ENCODE measurements around the gene PCYT1A.
"Not testable (repeated sequence)": the region's sequence is repeated elsewhere in the genome, so short reads cannot be mapped to it uniquely, and the experiment has no call there.

The PCYT1A gene

DNA sequence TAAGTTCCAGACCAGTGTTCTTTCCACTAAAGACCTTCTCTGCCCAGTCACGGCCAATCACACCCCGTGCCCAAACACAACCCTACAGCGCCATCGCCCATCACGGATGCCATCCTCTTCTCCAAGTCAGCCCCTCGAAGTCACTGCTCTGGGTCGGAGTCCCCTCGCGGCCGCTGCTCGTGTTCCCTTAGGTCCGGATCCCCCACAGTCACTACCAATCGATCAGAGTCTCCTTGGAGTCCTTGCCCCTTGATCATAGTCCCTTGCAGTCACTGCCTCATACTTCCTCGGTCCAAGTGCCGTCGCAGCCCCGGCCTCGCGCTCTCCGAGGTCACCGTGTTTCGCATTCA is 461 bp downstream of the PCYT1A start:
- no peak for DNase-seq (ENCODE audit: low read depth)

DNA sequence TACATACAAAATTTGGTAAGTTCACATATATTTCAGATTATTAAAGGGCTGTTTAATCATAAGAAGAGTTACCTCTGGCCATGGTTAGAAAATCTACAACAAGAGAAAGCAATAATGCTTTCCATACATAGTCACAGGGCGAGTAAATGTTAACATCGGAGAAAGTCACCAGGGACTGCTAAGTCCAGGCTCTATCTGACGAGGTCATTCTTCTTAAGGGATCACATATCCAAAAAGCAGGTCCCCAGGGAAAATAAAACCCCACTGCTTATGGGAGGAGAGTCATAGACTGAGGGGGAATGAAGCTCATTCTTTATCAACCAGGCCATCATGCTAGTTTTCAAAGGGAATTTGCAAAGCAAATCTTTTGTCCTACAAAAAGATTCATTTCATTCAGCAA is 3.1 kb downstream of the PCYT1A start:
- DNase-seq (ENCODE audit: low read depth), result no peak

- DNase-seq (ENCODE audit: low read depth), result no peak
Observed at GRCh38 chr3:196281962-196282361, 5.6 kb downstream of the PCYT1A start.

DNA sequence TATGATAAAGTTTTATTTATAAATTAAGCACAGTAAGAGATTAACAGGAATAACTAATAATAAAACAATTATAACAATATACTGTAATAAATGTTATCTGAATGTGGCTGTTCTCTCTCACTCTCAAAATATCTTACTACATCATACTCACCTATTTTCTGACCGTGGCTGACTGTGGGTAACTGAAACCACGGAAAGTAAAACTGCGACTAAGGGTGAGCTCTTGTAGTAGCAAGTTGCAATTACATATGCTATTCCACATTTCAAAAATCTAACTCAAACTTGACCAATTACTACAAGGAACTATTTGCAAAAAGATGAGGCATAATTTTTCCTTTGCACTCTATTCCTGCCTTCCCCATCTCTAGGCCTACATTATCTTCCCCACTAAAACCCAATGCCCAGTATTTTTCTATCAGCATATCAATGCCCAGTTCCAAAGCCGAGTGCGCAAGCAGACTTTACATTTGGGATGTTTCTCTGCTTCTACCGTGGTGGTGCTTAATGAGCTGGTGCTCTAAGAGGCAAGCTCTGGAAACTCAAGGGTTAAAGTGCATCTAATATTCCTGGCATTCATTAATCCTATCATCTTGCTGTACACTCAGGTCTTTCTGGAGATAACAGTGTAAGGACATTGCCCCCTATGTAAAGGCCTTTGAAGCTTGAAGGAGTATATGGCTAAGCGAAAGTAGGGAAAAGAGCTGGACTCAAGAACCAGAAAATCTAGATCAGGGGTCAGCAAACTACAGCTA is 6.7 kb downstream of the PCYT1A start:
- no peak for DNase-seq (ENCODE audit: low read depth)

DNA sequence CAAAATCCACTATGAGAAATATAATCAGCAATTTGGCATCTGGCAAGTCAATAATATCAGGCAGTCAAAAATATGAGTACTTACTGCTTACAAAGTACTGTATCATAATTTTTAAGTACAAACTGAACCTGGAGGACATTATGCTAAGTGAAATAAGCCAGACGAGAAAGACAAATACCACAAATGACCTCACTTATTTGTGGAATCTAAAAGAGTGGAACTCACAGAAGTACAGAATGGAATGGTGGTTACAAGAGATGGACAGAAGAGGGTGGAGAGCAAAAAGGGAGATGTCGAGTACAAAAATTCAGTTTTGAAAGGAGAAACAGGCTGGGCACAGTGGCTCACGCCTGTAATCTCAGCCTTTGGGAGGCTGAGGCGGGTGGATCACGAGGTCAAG is 12.4 kb downstream of the PCYT1A start:
- no peak for DNase-seq (ENCODE audit: low read depth)

DNA sequence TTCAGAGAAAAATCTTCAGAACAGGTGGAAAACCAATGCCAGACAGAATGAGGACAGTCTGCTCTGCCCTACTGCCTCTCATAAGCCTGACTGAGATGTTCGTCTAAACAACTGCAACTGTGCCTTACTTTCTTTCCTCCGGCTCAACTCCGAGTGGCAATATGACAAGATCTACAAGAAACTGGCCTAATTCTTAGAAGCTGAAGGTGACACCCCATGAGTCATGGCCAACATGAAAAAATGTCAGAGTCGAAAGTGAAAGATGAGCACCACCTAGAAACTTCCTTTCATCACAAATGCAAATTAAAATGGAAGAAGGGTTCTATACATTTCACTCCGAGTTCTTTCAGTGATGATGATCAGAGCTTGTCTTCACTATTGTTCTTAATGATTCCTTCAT is 12.9 kb downstream of the PCYT1A start:
- DNase-seq (ENCODE audit: low read depth), result no peak

DNA sequence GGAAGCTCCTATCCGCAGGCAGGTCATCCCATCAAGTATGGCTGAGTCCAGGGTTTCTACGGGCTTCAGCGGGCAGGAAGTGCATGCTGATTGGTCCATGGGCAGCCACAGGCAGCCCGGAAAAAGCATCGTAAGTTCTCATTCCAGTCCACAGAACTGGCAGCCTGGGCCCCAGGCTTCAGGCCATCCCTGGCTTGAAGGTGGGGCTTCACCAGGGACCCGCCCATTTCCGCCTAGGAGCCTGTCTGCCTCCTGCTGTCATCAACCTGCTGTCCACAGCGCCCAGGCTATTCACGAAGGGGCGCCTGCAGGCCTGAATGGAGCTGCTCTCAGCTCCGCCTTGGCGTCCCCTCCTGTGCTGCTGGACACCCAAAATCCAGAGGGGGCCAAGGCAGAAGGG is 13.9 kb downstream of the PCYT1A start:
- no peak for DNase-seq (ENCODE audit: low read depth)

DNA sequence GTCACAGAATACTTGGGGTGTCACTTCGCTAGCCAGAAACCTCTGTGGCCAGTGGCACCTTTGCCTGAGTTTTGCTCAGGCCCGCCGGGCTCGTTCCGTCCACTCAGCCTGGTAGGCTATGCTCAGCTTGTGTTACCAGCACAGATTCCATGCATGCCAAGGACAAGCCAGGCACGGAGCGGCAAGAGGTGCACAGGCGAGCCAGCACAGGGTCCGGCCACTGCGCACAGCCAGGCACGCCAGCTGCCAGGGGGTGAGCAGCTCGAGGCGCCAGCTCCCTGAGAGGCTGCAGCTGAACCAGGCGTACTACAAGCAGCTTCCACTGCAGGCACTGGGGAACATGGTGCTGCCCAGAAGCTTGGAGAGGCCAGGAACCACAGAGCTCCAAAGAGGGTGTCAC is 14.7 kb downstream of the PCYT1A start:
- no peak for DNase-seq (ENCODE audit: low read depth)

- DNase-seq (ENCODE audit: low read depth), result no peak
Observed at GRCh38 chr3:196270499-196270898, 17.0 kb downstream of the PCYT1A start.

DNA sequence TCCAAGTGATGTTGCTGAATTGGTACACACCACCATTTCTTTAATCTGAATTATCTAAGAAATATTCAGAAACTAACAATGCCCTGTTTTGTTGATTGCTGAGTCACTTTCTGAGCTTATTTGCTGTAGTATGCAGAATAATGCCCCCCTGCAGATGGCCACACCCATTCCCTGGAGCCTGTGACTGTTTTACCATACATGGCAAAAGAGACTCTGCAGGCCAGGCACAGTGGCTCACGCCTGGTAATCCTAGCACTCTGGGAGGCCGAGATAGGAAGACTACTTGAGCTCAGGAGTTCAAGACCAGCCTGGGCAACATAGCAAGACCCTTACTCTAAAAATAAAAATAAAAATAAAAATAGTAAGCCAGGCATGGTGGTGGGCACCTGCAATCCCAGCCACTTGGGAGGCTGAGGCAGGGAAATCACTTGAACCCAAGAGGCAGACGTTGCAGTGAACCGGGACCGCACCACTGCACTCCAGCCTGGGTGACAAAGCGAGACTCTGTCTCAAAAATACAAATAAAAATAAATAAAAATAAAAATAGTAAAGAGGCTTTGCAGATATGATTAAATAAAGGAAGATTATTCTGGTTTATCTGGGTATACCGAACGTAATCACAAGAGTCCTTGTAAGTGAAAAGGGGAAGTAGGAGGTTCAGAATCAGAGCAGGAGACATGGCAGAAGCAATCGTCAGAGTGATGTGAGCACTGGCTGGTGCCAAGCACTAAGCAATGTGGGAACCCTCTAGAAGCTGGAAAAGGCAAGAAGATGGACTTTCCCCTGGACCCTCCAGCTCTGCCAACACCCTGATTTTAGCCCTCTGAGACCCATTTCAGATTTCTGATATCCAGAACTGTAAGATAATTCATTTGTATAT is 19.0 kb downstream of the PCYT1A start:
- peak; percentile 71 for DNase-seq (ENCODE audit: low read depth)

GRCh38 chr3:196263819-196264218 is 23.7 kb downstream of the PCYT1A start:
- DNase-seq (ENCODE audit: low read depth), result no peak

DNA sequence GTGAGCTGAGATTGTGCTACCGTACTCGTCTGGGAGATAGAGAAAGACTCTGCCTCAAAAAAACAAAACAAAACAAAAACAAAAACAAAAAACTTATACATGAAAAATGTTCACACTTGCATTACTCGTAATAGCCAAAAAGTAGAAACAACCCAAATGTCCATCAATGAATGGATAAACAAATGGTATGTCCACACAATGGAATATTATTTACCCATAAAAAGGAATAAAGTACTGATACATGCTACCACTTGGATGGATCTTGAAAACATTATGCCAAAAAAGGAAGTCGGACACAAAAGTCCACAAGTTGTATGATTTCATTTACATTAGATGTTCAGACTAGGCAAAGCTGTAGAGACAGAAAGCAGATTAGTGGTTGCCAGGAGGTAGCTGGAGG is 26.7 kb downstream of the PCYT1A start:
- no peak for DNase-seq (ENCODE audit: low read depth)

GRCh38 chr3:196255776-196256175 is 31.8 kb downstream of the PCYT1A start:
- no peak for DNase-seq (ENCODE audit: low read depth)

- no peak for DNase-seq (ENCODE audit: low read depth)
Observed at GRCh38 chr3:196254376-196255283, 32.9 kb downstream of the PCYT1A start.

DNA sequence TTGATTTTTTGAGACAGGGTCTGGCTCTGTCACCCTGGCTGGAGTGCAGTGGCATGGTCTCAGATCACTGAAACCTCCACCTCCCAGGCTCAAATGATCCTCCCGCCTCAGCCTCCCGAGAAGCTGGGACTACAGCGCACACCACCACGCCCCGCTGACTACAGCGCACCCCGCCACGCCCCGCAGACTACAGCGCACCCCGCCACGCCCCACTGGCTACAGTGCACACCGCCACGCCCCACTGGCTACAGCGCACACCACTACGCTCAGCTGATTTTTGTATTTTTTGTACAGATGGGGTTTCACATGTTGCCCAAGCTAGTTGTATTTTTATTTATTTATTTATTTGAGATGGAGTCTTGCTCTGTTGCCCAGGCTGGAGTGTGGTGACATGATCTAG is 35.6 kb downstream of the PCYT1A start:
- DNase-seq (ENCODE audit: low read depth), result no peak

- DNase-seq (ENCODE audit: low read depth), result peak; percentile 82
Observed at GRCh38 chr3:196246612-196247308, 40.8 kb downstream of the PCYT1A start.

GRCh38 chr3:196244166-196244565 is 43.4 kb downstream of the PCYT1A start:
- DNase-seq (ENCODE audit: low read depth), result not testable (repeated sequence)

GRCh38 chr3:196241704-196242103 is 45.8 kb downstream of the PCYT1A start:
- DNase-seq (ENCODE audit: low read depth), result no peak

DNA sequence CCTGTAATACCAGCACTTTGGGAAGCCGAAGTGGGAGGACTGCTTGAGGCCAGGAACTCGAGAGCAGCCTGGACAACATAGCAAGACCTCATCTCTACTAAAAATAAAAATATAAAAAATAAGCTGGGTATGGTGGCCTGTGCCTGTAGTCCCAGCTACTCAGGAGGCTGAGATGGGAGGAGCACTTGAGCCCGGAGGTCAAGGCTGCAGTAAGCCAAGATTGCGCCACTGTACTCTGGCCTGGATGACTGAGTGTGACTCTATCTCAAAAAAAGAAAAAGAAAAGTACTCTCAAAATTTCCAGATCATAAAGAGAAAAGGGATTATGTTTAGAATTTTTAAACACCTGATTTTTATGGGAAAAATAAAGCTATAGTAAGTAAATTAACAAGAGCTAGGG is 47.1 kb downstream of the PCYT1A start:
- no peak for DNase-seq (ENCODE audit: low read depth)

- no peak for DNase-seq (ENCODE audit: low read depth)
Observed at GRCh38 chr3:196238612-196239560, 48.6 kb downstream of the PCYT1A start.

DNA sequence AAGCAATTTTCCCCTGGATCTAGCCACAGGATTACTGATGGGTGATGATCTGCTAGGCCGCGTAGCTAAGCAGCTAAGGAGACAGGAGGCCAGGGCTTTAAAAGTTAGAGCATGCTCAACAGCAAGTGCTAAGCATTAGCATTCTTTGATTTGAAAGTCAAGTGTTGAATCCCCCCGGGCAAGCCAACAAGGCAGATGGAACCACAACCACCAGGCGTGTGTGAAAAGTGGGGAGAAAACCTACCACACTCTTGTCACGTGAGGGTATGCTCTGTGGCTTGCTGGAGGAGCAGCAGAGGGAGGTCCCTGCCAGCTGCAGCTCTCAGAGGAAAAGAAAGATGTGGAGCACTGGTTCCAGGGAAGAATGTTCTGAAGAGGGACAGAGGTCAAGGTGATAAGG is 50.3 kb downstream of the PCYT1A start:
- no peak for DNase-seq (ENCODE audit: low read depth)
